ENCODE measurements around the gene RFC4.
"Not testable (repeated sequence)": the region's sequence is repeated elsewhere in the genome, so short reads cannot be mapped to it uniquely, and the experiment has no call there.

Gene RFC4

GRCh38 chr3:186825294-186825821, 19.1 kb upstream of the RFC4 start:
- no peak for DNase-seq (ENCODE audit: low spot score)

GRCh38 chr3:186824430-186825139, 18.3 kb upstream of the RFC4 start:
- DNase-seq (ENCODE audit: low spot score) = no peak

GRCh38 chr3:186823386-186823785, 17.1 kb upstream of the RFC4 start:
- no peak for DNase-seq (ENCODE audit: low spot score)

GRCh38 chr3:186822388-186822759, 16.1 kb upstream of the RFC4 start:
- DNase-seq (ENCODE audit: low spot score) = not testable (repeated sequence)

- DNase-seq (ENCODE audit: low spot score) = no peak
Observed at GRCh38 chr3:186821429-186822387, 15.4 kb upstream of the RFC4 start.

- DNase-seq (ENCODE audit: low spot score) = no peak
Observed at GRCh38 chr3:186818956-186819355, 12.7 kb upstream of the RFC4 start.

- DNase-seq (ENCODE audit: low spot score) = no peak
Observed at GRCh38 chr3:186818516-186818915, 12.2 kb upstream of the RFC4 start.

- no peak for DNase-seq (ENCODE audit: low spot score)
Observed at GRCh38 chr3:186815435-186815834, 9.2 kb upstream of the RFC4 start.

GRCh38 chr3:186814100-186814499, 7.8 kb upstream of the RFC4 start:
- no peak for DNase-seq (ENCODE audit: low spot score)

- DNase-seq (ENCODE audit: low spot score) = not testable (repeated sequence)
Observed at GRCh38 chr3:186811313-186811712, 5.0 kb upstream of the RFC4 start.

- no peak for DNase-seq (ENCODE audit: low spot score)
Observed at GRCh38 chr3:186810336-186810996, 4.2 kb upstream of the RFC4 start.

GRCh38 chr3:186807231-186807630, 949 bp upstream of the RFC4 start:
- no peak for DNase-seq (ENCODE audit: low spot score)

- DNase-seq (ENCODE audit: low spot score) = not testable (repeated sequence)
Observed at GRCh38 chr3:186803447-186803846, 2.8 kb downstream of the RFC4 start.

GRCh38 chr3:186802701-186803100, 3.6 kb downstream of the RFC4 start:
- no peak for DNase-seq (ENCODE audit: low spot score)

- DNase-seq (ENCODE audit: low spot score) = no peak
Observed at GRCh38 chr3:186800285-186800684, 6.0 kb downstream of the RFC4 start.

- DNase-seq (ENCODE audit: low spot score) = no peak
Observed at GRCh38 chr3:186798239-186798874, 7.9 kb downstream of the RFC4 start.

GRCh38 chr3:186790261-186790981, 15.9 kb downstream of the RFC4 start:
- no peak for DNase-seq (ENCODE audit: low spot score)

- DNase-seq (ENCODE audit: low spot score) = no peak
Observed at GRCh38 chr3:186789554-186790260, 16.6 kb downstream of the RFC4 start.

- DNase-seq (ENCODE audit: low spot score) = no peak
Observed at GRCh38 chr3:186788482-186789370, 17.6 kb downstream of the RFC4 start.
